Activated gamma-delta T cell treated with anti-CD3 and anti-CD28 coated beads, Interleukin-2, amount 50 U/mL, for 16 hours (primary cell): ENCODE measurements around the gene ACADL.

ENCODE experiments used
- DNase-seq: peaks from one replicate; pipeline ENCODE4 v3.0.0-alpha.2; 2020; ENCODE audit warnings: low read depth

Gene ACADL

GRCh38 chr2:210224941-210225672, at the start of gene ACADL:
TSS of gene ACADL (minus strand) at chr2:210225447. CDS start at chr2:210225263, 184 bp downstream.
- no peak for DNase-seq

DNA sequence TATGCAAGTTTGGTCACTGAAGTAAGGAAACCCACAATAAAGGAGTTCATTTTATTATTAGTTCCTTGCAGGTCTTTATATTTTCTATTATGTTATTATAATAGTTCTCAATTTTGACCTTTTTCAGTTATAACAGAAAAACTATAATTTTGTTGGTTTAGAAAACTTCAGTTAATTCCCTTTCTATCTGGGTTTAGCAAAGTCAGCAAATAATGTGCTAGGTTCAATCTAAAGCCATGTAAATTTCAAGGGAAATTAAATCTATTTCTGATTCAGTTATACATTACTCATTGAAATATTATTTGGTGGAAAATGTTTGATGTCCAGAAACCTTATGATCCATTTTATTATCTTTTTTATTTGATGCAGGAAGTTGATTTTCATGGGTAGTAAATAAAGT, 46.1 kb upstream of the ACADL start:
- no peak for DNase-seq

- no peak for DNase-seq
Observed at GRCh38 chr2:210269148-210269547, 43.9 kb upstream of the ACADL start.

DNA sequence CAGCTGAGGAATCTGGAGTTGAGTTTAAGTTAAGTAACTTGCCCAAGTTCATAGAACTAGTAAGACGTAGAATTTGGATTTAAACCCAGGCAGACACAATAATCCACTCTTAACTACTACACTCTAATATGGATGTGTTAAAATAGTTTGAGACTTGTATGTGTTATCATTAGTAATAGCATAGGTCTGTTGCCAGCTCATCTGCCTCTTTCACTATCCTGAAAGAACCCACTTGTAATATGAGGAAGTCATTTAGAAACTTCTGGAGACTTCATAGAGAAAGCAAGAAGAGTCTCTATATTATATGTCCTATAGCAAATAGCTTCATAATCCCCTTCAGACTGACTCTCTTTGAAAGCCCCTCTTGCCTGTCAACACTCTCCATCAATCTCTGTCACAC, 43.0 kb upstream of the ACADL start:
- DNase-seq: no peak

DNA sequence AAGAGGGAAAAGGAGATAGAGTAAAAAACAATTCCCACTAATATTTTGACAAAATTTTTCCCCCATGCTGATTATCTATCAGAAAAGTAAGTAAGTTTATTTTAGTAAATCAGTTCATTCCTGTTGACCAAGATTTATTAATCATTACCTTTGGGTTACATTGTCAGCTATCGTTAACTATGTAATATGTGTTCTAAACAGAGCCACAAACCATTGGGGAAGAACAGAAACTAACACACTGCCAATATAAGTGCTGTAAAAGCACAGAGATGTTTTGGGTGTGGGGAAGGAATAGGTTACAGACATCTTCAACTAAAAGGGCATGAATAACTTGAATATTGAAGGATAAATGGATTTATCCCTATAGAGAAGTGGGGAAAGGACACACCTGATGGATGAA, 42.5 kb upstream of the ACADL start:
- DNase-seq: no peak

- DNase-seq: no peak
Observed at GRCh38 chr2:210264282-210264681, 39.0 kb upstream of the ACADL start.

DNA sequence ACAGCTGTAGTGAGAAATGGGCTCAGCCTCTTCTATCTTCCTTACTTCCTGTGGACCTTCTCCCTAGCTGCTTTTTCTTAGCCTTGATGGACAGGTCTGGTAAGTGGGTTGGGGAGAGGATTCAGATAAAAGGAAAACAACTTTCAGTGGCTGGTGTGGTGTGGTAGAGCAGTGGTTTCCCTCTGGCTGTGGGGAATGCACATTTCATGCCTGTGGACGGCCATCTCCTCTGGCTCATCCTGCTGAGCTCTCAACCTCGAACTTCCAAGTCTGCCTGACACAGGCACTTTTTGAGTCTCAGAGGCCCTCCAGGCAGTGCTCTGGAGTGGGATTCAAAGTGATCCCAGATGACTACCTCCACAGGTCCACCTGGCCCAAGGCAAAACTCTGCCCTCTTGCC, 38.6 kb upstream of the ACADL start:
- DNase-seq: no peak

GRCh38 chr2:210262036-210262435, 36.8 kb upstream of the ACADL start:
- DNase-seq: no peak

DNA sequence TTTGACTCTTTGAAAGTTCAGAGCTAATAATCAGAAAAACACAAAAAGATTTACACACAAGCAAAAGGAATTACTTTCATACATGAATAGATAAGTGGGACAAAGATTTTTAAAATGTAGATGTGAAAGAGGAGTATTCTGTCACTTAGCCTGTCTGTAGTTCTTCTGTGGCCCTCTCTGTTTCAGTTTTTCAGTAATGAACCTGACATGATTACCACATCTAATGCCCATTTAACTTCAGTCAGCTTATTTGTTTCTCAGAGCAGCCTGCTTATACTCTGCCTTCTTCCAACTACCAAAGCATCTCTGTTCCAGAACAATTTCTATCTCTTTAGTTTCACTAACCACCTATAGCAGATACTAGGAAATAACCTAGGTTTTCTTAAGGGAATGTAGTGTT, 34.4 kb upstream of the ACADL start:
- DNase-seq: no peak

- no peak for DNase-seq
Observed at GRCh38 chr2:210252699-210253606, 27.7 kb upstream of the ACADL start.

DNA sequence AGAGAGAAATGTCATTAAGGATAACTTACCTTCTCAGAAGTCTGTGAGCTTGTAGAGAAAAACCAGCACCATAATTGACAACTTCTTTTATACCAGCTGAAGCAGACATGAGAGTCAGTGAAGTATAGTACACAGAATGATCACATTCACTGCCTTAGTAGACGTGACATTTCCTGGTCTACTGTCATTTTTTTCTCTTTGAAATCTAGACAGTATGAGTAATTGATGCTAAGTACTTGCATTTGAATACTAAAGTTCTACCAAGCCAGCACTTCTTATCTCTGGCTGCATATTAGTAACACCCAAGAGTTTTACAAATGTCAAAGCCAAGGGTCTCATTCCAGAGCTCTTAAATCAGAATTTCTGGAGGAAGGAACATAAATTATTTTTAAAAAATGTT, 25.4 kb upstream of the ACADL start:
- DNase-seq: no peak

GRCh38 chr2:210233487-210233886, 8.2 kb upstream of the ACADL start:
- no peak for DNase-seq

GRCh38 chr2:210230984-210231383, 5.7 kb upstream of the ACADL start:
- DNase-seq: no peak

DNA sequence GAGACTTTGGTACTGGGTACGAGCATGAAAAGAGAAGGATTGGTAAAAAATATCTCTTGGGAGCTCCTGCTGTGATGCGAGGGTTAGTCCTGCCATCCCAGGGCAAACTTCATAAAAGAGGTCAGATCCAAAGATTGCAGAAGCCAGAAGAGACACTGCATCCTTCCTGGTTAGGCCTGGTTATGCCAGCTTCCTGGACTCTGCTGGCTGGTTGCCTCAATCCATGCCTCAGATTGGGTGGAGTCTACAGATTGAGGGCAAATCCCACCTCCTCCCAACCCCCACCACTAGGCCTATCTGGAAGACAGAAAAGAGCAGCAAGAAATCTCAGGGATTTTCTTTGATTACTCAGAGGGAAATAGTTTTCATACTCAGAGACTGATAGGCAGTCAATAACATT, 5.3 kb upstream of the ACADL start:
- no peak for DNase-seq

- no peak for DNase-seq
Observed at GRCh38 chr2:210228586-210228985, 3.3 kb upstream of the ACADL start.

- DNase-seq: no peak
Observed at GRCh38 chr2:210227290-210228088, 2.2 kb upstream of the ACADL start.

DNA sequence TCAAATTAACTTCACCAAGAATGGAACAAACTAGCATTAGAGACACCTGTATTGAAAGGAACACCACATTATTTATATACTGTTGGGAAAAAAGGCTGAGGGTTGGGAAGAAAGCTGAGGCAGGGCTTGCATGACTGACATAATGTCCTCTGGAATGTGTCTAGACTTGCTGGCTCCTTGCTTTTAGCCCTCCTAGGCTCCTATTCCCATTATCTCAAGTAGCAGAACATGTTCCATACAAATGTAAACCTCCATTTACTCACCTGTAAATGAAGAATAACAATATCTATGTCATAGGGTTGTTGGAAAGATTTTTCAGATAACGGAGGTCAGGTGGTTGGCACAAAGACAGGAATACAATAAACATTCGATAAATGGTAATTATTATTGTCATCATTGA, 976 bp upstream of the ACADL start:
- DNase-seq: no peak

DNA sequence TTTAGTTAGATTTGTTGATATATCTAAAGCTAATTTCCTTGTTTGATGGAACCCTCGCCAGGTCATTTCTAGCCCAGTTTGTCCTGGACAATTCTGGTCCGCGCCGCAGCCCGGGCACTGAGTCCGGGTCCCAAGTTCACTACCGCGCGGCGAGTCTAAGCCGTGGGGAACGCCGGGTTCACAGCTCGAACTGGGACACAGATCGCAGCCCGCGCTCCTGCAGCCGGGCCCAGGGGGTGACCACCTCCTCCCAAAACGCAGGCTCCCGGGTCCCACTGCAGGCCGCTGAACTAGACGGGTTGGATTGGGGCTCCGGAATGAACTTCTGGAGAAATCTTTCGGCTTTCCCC, 681 bp downstream of the ACADL start:
- no peak for DNase-seq

- no peak for DNase-seq
Observed at GRCh38 chr2:210215120-210215519, 10.1 kb downstream of the ACADL start.

GRCh38 chr2:210210185-210210584, 15.1 kb downstream of the ACADL start:
- no peak for DNase-seq

- DNase-seq: no peak
Observed at GRCh38 chr2:210207929-210208328, 17.3 kb downstream of the ACADL start.

DNA sequence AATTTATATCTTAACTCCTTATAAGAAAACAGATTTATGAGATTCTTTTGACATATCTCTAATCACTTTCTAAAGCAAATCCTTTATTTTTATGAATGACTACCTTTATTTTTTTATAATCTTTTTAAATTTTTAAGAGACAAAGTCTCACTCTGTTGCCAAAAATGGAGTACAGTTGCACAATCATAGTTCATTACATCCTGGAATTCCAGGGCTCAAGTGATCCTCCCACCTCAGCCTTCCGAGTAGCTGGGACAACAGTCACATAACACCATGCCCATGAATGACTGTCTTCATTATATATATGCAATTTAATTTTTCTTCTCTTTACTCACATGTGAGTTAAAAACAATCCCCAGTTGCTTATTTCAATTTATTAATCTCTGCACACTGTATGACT, 21.7 kb downstream of the ACADL start:
- no peak for DNase-seq

DNA sequence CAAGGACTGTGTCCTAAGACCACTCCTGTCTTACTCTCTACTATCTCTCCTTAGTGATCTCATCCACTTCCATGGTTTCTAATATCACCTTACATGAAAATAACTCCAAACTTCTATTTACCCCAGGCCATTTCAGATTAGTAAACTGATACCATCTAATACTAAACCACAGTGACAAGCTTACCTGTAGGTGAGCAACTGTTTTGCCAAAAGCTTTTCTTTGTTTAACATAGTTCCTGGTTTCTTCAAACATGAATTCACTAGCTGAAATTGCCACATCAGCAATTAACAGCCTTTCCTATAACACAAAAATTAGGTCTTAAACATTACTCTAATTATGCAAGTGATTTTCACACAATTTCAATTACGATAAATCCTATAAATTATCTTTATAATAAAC, 22.1 kb downstream of the ACADL start:
- DNase-seq: no peak
